ENCODE data around the gene FALEC.
A peak's percentile ranks its signal among the peaks of the same experiment; 100 is the strongest.

DNA sequence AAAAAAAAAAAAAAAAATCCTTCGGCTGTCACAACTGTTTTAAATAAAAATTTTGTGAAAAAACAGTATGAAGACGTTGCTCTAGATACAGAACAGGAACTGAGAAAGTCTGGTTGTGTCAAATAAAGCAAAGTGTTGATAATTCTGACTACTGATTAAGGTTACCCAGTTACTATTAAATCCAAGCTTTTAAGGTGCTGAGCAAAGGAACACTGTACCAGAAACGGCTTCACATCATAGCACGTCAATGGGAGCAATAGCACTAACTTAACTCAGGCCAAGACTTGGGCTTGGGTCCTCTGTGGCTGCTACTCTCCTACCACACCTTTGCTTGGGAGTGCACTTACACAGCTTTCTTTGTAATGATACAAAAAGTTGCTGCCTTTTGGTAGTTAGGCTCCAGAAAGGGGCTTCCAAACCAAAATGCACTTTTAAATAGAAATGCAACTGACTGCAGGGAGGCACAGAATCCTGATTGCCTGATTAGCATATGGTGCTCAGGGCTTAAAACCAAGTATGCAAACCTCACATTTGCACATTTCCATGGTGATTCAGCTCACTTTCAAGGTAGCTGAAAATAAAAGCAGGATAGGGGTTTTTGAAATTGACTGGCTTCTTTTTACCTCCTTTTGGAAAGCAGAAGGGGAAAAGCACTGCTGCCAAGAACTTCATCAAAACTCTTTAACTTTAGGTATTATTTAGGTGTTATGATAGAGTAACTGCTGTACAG, 57.5 kb downstream of the FALEC start:
- TF ChIP-seq, protein P1, sequence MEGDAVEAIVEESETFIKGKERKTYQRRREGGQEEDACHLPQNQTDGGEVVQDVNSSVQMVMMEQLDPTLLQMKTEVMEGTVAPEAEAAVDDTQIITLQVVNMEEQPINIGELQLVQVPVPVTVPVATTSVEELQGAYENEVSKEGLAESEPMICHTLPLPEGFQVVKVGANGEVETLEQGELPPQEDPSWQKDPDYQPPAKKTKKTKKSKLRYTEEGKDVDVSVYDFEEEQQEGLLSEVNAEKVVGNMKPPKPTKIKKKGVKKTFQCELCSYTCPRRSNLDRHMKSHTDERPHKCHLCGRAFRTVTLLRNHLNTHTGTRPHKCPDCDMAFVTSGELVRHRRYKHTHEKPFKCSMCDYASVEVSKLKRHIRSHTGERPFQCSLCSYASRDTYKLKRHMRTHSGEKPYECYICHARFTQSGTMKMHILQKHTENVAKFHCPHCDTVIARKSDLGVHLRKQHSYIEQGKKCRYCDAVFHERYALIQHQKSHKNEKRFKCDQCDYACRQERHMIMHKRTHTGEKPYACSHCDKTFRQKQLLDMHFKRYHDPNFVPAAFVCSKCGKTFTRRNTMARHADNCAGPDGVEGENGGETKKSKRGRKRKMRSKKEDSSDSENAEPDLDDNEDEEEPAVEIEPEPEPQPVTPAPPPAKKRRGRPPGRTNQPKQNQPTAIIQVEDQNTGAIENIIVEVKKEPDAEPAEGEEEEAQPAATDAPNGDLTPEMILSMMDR (IDR thresholded peaks at IDR 0.05 in 8 of 11, conservative IDR thresholded peaks at IDR 0.05 in 3 of 11), result no peak
- TF ChIP-seq POLR2AphosphoS5 (IDR thresholded peaks at IDR 0.05) (peak in 1 of 3 donors; percentile 81), POLR2A (IDR thresholded peaks at IDR 0.05) (no peak)
